KOPT-K1 (cell line): ENCODE data around the gene PSG7.
"Not testable (repeated sequence)": the region's sequence is repeated elsewhere in the genome, so short reads cannot be mapped to it uniquely, and the experiment has no call there.

Experiments used
- H3K27ac ChIP-seq: fragments of 200-600 bp; sonication (generic); 2 replicates; pipeline ENCODE4 v1.5.1; 2016; ENCODE audit warnings: antibody characterized with exemption, mild to moderate bottlenecking, low read depth, low read length; ENCODE audit not compliant: poor library complexity, severe bottlenecking
- H3K36me3 ChIP-seq: fragments of 200-600 bp; sonication (generic); 2 replicates; pipeline ENCODE4 v1.5.1; 2017; ENCODE audit warnings: antibody characterized with exemption, mild to moderate bottlenecking, low read length, moderate library complexity; ENCODE audit not compliant: insufficient read depth
- H3K9me3 ChIP-seq: fragments of 200-600 bp; sonication (generic); 2 replicates; pipeline ENCODE4 v1.5.1; 2017; ENCODE audit warnings: antibody characterized with exemption, low read length, mild to moderate bottlenecking; ENCODE audit not compliant: insufficient read depth, poor library complexity, severe bottlenecking

The PSG7 gene

GRCh38 chr19:42923106-42923505 is 13.9 kb downstream of the PSG7 start:
- not testable (repeated sequence) for H3K27ac ChIP-seq, H3K9me3 ChIP-seq, H3K36me3 ChIP-seq

GRCh38 chr19:42920971-42921370 is 16.0 kb downstream of the PSG7 start:
- H3K9me3 ChIP-seq, H3K27ac ChIP-seq, H3K36me3 ChIP-seq: not testable (repeated sequence)

GRCh38 chr19:42919757-42920079 is 17.3 kb downstream of the PSG7 start:
- H3K9me3 ChIP-seq = no peaks in the 10 kb centered on the region
- H3K27ac ChIP-seq = no peak overlapping the region
- no peaks in the 10 kb centered on the region for H3K36me3 ChIP-seq

GRCh38 chr19:42919070-42919756 is 17.8 kb downstream of the PSG7 start:
- not testable (repeated sequence) for H3K27ac ChIP-seq, H3K36me3 ChIP-seq, H3K9me3 ChIP-seq

GRCh38 chr19:42918377-42919069 is 18.5 kb downstream of the PSG7 start:
- not testable (repeated sequence) for H3K27ac ChIP-seq, H3K36me3 ChIP-seq, H3K9me3 ChIP-seq

GRCh38 chr19:42917634-42918033 is 19.4 kb downstream of the PSG7 start, which contains the start of gene PSG6:
PSG6 (minus strand) TSS chr19:42917894; CDS start chr19:42917792, 102 bp downstream.
- not testable (repeated sequence) for H3K9me3 ChIP-seq, H3K27ac ChIP-seq, H3K36me3 ChIP-seq

GRCh38 chr19:42916931-42917330 is 20.1 kb downstream of the PSG7 start:
- H3K36me3 ChIP-seq, H3K9me3 ChIP-seq, H3K27ac ChIP-seq: not testable (repeated sequence)

GRCh38 chr19:42913516-42913915 is 23.5 kb downstream of the PSG7 start:
- H3K27ac ChIP-seq, H3K36me3 ChIP-seq, H3K9me3 ChIP-seq: not testable (repeated sequence)

GRCh38 chr19:42912941-42913340 is 24.1 kb downstream of the PSG7 start:
- H3K27ac ChIP-seq, H3K36me3 ChIP-seq, H3K9me3 ChIP-seq: not testable (repeated sequence)

GRCh38 chr19:42911731-42912130 is 25.3 kb downstream of the PSG7 start:
- H3K36me3 ChIP-seq, H3K27ac ChIP-seq, H3K9me3 ChIP-seq: not testable (repeated sequence)

GRCh38 chr19:42906162-42906561 is 30.8 kb downstream of the PSG7 start:
- not testable (repeated sequence) for H3K36me3 ChIP-seq, H3K27ac ChIP-seq, H3K9me3 ChIP-seq

GRCh38 chr19:42900561-42900960 is 36.4 kb downstream of the PSG7 start:
- not testable (repeated sequence) for H3K9me3 ChIP-seq, H3K27ac ChIP-seq, H3K36me3 ChIP-seq

GRCh38 chr19:42899674-42900073 is 37.3 kb downstream of the PSG7 start:
- H3K9me3 ChIP-seq, H3K27ac ChIP-seq, H3K36me3 ChIP-seq: not testable (repeated sequence)

- H3K27ac ChIP-seq, H3K9me3 ChIP-seq, H3K36me3 ChIP-seq: not testable (repeated sequence)
Observed at GRCh38 chr19:42899110-42899509, 37.9 kb downstream of the PSG7 start.

GRCh38 chr19:42898656-42899055 is 38.4 kb downstream of the PSG7 start:
- not testable (repeated sequence) for H3K27ac ChIP-seq, H3K9me3 ChIP-seq, H3K36me3 ChIP-seq

- not testable (repeated sequence) for H3K36me3 ChIP-seq, H3K9me3 ChIP-seq, H3K27ac ChIP-seq
Observed at GRCh38 chr19:42897729-42898128, 39.3 kb downstream of the PSG7 start.
